NCI-H510A treated with DMSO at 0.1 percent for 48 hours (cell line): Measurements from ENCODE around the gene CNTN2.

ENCODE experiments used
- DNase-seq: peaks from one replicate; lab custom pipeline; 2025; lab: John Stamatoyannopoulos, UW

The CNTN2 gene

DNA sequence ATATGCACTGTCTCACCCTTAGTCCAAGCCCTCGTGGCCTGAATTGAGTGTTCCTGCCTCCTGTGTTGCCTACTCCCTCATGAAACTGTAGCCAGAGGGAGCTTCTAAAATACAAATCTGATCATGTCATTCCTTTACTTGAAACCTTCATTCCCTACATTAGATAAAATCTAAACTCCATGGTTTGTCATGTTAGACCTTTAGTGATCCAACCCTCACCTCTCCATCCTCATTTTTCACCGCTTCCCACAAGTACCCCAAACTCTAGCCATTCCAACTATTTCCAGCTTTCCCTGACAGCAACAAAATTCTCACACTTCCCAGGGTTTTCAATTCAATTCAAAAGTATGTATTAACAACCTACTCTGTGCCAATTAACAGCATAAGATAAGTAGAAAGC is 18.3 kb upstream of the CNTN2 start:
- DNase-seq, result no peak

DNA sequence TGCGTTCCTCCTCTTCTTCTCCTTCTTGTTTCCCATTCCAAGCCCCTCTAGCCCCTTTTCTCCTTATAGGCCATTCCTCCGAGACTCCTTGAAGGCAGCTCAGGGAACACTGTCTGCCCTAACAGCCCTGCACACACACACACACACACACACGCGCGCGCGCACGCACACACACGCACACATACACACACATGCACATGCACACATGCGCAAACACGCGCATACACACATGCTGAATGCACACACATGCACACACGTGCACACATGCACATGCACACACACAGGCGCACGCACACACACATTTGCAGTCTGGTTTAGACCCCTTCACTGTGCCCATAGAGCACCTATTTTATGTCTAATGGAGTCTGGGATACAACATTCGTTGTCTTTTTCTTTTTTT is 17.8 kb upstream of the CNTN2 start:
- no peak for DNase-seq

DNA sequence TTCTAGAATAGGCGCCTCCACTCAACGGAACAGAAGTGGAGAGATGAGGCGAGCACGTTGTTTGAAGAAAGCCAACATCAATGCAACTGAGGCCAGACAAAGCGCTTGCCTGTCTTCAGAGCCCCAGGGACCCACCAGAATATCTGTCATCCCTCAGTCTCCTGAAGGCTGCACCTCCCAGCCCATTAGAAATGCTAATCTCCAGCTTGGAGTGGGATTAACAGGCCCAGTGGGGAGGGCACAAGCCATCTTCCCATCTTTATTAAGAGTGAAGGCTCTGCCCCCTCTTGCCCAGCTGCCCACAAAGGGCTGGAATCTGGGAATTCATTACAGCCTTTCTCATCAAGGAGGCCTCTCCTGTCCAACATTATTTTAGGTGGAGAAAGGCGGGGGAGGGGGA is 16.8 kb upstream of the CNTN2 start:
- no peak for DNase-seq

DNA sequence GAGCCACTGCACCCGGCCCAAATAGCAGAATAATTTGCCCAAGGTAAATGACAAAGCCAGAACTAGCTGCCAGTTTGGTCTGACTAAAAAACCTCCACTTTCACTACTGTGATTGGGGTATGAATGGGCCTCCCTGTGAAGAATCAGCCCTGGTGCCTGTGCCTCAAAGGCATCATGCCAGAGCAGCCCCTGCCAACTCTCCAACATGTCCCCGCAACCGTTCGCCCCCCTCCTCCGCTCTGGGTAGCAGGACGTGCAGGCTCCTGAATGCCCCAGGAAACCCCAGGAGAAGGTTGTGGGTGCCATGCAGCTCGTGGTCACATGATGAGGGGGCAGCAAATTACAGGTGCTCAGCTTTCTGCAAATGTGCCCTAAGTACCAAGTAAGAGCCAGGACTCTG is 14.6 kb upstream of the CNTN2 start:
- no peak for DNase-seq

DNA sequence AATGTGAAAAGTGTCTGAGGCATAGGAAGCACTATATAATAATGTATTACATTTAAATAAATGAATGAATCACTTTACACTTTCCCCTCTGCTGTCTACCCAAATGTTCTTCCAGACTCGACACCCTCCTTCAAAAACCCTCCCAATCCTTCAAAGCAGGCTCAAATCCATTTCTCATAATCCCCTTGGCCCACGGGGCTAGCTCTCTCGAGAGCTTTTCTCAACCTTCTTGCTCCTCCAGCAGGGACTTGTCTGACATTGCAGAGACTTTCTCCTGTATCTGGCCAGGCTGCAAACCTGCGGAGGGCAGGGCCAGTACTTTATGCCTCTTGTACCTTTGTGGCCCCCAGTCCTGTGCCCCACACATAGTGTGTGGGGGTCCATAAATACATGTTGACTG is 14.1 kb upstream of the CNTN2 start:
- DNase-seq, result no peak

DNA sequence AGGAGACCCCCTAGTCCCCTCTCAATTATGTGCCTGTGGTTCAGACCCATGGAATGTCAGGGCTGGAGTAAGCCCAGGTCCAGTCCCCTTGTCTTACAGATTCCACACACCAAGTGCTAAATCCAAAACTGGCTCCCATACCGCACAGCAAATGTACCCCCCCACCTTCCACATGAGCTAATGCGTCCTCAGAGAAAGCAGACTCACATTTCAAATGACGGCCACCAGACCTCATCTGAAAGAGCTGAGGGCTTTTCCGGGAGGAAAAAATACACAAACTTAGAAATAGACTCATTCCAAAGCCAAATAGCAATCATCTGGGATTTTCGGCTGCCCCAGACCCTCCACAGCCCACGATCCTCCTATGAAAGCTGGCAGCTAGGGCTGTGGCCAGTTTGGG is 12.8 kb upstream of the CNTN2 start:
- DNase-seq, result no peak

DNA sequence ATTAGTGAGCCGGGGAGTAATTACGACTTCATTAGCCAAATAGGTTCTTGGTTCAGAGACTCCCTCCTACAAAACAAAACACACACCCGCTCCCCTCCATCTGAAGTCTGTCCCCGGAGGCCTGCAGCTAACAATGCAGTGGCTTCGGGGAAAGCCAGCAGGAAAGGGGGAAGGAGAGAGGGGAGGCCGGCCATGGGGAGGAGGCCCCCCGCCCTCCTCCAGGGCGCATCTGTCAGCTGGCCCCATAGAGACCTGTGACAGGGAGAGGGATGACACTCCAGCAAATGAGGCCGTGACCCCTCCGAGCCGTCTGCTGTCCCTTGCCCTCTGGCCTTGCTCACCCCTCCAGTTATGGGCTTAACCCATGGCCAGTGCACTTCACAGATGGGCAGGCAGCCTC is 12.1 kb upstream of the CNTN2 start:
- no peak for DNase-seq

DNA sequence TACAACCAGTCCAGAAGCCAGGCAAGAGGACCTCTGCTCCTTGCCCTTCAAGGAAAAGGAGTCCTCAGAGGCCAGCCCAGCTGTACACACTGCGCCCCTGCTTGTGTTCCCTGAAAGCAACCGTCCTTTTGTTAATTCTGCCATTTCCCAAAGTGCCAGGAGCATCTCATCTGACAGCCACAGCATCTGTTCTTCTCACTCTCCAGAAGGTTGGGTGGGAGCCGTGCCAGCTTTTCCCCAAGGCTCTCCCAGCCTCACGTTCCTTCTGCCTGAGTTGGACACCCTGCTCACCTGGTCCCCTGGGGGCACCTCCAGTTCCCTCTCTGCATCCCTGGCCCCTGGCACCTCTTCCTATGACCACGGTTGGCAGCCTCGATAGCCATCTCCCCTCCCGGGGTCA is 10.5 kb upstream of the CNTN2 start:
- DNase-seq, result no peak

DNA sequence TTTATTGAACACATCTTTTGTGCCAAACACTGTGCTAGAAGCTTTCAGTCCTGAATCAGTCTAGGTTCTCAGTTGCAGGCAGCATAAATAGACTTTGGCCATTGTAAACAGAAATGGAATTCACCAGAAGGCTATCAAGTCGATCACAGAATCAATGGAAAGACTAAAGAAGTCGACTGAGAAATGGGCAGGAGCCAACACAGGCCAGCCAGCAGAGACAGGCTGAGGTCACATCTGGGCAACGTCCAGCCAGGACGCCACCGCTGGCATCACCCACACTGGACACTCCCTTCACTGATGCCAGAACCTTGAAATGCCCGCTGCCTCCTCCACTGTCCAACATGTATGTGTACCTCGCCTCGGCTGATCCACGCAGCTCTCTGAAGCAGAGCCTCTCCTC is 5.5 kb upstream of the CNTN2 start:
- DNase-seq, result no peak

DNA sequence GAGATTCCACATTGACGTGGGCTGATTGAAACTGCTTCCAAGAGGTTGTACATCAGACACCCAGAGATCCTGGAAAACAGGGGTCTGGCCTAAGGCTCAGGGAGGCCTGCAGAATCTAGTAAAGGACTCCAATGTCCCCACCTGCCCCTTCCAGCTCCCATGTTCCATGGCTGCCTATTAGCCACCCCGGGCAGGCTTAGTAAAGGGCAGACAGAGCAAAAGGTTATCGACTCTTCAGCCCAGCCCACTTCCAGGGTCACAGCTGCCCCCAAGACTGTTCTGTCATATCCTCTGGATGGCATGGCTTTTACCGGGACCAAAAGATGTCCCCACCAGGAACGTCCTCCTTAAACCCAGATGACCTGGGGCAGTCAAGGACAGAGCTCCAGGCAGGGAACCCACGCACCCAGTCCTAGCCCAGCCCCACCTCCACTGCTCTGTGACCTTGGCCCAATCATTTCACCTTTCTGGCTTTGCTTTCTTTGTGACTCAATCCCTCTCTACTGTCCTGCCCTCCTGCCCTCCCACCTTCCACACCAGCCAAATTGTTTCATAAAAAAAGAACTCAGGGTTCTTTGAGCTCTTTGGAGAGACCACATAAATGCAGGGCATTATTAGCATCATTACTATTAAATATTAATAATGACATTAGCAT is 4.8 kb upstream of the CNTN2 start:
- no peak for DNase-seq

DNA sequence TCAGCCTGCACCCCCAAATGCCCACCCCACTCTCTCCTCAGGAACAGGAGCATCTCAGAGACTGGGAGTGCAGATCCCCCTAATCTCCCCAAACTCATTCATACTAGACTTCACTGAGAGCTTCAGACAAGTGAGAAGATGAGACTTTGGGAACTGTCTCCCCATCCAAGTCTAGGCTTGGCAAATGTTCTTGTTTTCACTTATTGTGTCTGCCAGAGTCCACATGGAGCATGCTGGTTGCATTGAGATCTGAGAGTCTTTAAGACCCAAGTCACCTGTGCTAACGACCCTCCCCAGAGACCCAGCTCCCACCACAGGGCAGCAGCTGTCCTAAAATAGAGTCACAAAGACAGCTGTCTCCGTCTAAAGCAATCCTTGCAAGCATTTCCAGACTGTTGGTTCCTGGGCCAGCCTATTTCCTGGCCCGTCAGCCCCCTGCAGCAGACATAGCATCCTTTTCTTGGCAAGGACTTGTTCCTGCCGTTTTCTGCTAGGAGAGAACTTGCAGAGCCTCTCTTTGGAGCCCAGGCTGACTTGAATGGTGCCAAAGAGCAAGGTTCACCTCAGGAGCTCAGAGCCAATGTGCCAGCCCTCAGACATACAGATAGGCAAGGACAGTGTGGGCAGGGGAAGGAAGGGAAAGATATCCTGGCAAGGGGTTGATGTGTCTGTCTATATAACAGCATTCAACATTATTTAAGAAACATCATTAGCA is 1.9 kb upstream of the CNTN2 start:
- no peak for DNase-seq

DNA sequence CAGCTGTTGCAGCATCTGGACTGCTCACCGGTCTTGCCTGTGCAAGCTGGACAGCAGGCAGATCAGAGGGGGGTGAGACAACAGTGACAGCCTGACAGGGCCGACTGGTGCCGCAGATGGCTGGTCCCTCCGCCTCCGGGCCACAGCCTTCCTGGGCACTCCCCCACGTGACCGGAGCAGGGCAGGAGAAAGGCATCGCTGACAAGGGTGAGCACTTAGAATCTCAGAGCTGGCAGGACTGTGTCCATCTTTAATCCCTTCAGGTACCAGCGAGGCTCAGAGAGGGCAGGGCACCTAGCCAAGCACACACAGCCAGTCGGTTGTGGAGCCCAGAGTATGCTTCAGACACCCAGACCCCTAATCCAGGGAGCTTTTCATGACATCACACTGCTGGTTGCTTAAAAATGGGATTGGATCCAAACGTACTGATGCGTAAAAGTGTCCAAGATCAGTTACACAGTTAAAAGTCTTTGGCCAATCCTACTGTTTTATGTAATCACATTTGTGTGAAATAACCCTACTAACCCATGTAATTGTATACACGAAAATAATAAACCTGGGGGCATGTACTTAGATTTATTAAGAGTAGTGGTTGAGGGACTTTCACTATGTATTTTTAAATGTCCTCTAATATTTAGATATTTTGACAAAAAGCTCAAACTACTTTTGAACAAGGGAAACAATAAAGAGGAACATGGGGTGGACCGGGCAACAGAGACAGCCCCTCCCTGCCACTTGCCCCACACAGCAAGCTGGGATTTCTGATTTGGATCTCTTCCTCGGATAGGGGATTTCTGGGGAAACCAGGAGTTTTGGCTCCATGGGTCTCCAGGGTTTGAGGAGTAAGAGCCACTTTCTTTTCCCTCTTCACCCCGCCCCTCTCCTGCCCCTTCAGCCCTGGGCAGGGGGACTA is 758 bp upstream of the CNTN2 start:
- no peak for DNase-seq

DNA sequence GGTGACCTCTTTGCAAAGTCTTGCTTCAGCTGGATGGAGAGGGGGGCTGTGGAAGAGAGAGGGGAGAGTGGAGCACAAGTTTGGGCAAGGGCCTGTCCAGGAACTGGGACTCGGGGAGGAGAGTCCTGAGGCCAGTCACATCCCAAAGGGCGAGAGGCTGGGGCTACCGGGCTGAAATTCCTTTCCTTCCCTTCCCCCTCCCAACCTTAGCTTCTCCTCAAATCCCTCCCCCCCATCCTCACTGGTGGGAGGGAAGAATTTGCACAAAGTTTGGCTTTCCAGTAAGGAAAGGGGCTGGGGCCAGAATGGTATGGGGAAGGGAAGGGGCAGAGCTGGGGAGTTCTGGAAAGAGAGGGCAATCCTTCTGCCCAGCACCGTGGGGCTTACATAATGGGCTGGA is 854 bp downstream of the CNTN2 start:
- no peak for DNase-seq

DNA sequence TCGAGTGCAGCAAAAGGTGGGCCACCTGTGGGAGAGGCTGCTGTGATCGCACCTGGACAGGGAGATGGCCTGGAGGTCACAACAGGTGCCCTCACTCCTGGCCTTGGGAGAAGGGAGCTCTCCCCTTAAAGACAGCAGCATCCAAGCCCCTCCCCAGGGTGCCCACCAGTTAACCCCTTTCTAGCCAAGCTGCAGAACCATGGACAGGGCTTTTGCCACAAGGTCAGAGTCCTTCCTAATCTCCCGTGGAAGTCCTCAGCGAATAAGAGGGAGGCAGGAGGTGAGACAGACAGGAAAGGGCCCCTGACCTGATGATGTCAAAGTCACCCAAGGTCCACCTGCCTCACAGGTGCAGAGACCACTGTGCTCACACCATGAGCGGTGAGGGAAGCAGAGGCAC is 1.7 kb downstream of the CNTN2 start:
- no peak for DNase-seq

DNA sequence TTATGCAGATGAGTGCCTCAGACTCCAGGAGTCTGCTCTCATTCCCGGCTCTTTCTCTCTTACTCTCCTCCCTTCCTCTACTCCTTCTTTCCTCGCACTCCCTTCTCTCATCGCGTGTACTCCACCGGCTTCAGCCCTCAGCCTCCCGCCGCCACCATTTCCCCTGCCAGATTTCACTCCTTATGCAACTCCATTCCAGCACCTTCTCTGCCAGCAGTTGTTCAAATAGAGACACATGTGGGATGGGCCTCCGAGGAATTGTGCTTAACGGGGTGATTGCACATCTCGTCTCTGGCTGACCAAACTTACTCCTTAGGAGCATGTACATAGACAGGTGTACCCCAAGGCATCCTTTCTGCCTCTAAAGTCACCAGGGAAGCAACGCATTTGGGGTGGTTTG is 2.1 kb downstream of the CNTN2 start:
- no peak for DNase-seq

DNA sequence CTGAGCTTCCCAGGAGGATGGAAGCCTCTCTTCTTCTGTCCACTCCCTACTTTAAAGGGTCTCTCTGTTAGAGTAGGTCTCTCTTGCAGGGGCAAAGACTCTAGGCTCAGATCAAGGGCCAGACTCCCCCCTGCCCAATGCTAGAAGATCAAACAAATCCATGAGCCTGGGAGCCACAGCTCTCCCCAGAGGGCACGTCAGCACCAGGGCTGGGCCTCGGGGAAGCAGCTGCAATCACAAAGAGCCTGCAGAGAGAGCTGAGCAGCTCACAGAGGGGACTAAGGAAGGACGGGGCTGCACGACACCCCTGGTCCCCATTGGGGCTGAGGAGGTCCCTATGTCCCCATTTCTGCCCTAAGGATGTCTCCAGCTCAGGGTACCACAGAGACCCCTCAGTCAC is 3.9 kb downstream of the CNTN2 start:
- DNase-seq, result no peak

DNA sequence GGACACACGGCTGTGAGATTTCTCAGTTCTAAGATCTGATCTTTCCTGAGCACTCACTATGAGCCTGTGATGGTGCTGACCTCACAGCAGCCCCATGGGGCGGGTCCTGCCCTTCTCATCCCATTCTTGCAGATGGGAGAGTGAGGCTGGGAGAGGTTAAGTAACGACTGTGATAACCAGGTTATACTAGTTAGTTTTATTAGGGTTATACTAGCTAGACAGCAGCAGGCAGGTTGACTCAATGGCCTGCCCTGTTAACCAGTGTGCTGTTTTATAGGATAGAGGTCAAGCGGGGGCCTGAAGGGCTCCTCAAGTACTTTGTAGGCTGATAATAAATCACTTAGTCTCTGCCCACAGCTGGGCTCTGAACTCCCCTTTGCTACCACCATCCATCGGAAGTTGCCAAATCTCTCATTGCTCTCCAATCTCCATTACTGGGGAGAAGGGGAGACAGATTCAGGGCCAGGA is 4.8 kb downstream of the CNTN2 start:
- no peak for DNase-seq

DNA sequence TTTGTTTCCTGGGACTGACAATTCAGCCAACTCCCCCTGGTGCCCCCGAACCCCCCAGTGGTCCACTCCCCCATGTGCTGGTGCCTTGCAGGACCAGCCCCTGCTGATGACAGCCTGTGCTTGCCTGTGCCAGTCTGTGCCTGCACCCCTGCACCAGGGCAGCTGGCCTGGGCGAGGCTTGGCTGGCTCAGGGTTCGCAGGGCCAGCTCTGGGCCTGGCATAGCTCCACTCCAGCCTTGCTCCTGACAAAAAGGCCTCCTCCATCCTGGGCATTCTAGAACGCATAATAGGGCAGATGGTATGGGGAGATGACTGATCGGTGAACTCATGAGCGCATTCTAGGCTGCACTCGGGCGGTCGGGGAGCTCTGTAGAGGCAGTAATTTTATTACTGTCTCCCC is 5.4 kb downstream of the CNTN2 start:
- no peak for DNase-seq

DNA sequence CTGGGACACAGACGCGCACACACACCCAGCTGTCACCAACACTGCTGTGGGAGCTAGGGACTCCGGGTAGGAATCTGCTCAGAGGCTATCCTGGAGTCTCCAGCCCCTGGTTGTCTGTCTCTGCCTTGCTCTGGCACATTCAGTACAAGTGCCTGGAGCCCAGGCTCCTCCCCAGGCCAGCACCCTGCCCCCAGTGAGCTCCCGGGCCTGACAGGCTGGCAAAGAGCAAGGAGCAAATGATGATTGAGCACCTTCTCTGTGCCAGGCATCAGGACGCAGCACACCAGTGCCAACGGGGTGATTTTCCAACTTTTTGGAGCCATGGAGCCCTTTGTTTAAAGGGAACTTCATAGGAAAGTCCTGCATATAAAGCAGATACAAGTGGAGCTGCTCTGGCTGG is 6.5 kb downstream of the CNTN2 start:
- DNase-seq, result no peak

DNA sequence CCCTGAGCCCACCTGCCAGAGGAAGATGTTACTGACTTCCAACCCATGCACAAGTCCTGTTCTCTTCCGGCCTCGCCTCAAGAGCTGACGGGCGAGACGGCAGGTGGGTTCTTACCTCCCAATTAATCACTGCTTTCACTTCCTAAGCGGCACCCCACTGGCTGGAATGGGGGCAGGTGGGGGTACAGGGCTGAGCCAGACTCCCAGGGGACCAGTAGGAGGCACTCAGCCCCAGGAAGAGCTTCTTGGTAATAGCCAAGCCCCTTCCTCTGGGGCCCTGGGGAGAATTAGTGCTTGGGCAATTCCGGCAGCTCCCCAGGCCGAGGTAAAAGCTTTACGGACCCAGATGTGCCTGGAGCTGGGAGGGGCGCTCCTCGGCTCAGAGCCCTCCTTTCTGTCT is 9.7 kb downstream of the CNTN2 start:
- no peak for DNase-seq

DNA sequence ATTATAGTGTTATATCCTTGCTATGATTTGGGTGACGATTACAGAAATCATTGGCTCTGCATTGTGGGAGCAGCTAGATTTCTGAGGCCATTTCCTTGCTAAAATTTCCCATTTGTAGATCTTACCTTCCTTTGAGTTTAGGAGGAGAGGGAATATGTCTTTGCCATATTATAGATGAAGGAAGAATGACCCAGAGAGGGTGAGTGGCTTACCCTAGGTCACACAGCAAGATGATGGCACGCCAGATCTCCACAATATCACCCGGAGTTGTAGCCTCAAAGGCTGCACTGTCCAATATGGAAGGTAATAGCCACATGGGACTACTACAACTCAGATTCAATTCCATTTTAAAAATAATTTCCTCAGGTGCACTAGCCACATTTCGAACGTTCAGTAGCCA is 10.3 kb downstream of the CNTN2 start:
- no peak for DNase-seq

DNA sequence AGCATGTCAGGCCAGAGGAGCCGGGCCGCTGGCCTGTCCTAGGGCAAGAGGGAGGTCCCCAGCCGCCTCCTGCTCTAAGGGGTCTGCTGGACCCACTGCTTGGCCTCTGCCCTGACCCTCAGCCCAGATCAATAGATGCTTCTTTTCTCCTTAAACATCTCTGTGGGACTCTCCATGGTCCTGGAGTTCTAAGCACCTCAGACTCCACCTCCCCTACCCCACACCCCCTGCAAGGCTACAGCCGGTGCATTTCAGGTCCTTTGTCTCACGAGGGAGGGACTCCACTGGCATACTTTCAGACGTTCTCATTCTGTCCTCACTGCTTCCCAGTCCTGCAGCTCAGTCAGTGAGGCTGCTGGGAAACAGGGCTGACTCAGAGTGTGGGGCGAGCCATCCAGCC is 11.0 kb downstream of the CNTN2 start:
- no peak for DNase-seq

DNA sequence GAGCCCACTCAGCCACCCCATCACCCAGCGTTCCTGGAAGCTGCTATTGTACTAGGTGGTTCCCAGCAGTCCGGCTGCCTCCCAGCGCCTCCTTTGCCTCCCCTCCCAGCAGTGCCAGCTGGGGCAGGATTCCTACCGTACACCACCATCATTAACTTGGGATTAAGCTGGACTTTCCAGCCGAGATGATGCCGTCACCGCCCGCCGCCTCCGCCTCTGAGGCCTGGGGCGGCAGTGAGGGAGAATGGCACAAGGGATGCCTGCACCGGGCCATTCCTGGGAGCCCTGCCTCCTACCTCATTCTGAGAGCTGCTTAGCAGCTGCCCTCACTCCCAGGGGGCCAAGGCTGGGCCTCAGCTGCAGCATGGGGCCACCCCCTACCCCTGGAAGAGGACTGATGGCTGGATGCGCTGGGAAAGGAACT is 13.2 kb downstream of the CNTN2 start:
- no peak for DNase-seq
